GM10248 (cell line): ENCODE results near the gene ARHGAP25.

ENCODE experiments used
- CTCF ChIA-PET: fragments of 300-600 bp; sonication (Branson Sonifier 250); formaldehyde crosslinking; extraction: SDS; loops from one replicate; lab custom pipeline; 2021; ENCODE audit warnings: antibody characterized with exemption; lab: Yijun Ruan, JAX
- POLR2A ChIA-PET: fragments of 350-650 bp; sonication (Branson Sonifier 250); formaldehyde crosslinking; extraction: SDS; loops from one replicate; lab custom pipeline; 2020; ENCODE audit warnings: antibody characterized with exemption; lab: Yijun Ruan, JAX
- DNase-seq: peaks from one replicate; pipeline ENCODE4 v3.0.0; 2012; ENCODE audit errors: extremely low spot score
- CTCF ChIP-seq: IDR thresholded peaks from 2 replicates; pipeline ENCODE4 v1.5.1; 2012; ENCODE audit warnings: mild to moderate bottlenecking, low read depth; ENCODE audit errors: extremely low read depth, missing control alignments, control extremely low read depth

ARHGAP25 gene

DNA sequence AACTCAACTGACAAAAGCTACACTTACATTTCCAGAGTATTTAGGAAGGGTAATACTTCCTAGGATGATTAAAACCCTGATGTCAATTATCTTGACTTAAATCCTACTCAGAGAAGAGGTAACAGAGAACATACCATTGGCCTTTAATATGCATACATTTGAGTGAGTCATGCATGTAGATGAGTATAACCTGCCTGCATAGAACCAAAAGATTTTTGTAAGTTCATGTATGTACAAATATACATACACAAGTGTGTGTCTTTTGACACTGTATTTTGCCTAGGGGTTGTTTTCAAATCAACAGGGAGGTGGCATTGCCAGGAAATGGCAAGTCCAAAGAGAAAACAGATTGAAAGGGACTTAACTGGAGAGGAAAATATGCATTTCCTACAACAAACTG, 130.5 kb downstream of the ARHGAP25 start:
- POLR2A ChIA-PET: no interaction called here
- TF ChIP-seq CTCF: no peak
- DNase-seq: no peak
- CTCF ChIA-PET: no interaction called here

GRCh38 chr2:68870215-68870614, 135.6 kb downstream of the ARHGAP25 start:
- DNase-seq: no peak
- POLR2A ChIA-PET: no interaction called here

GRCh38 chr2:68871159-68871764, 136.7 kb downstream of the ARHGAP25 start, which contains the start of gene BMP10:
BMP10 (minus strand) TSS chr2:68871397; CDS start chr2:68871358, 39 bp downstream.
- DNase-seq: no peak
- TF ChIP-seq CTCF: no peak
- POLR2A ChIA-PET: no interaction called here

More at GRCh38 chr2:68870215-68870614, 135.6 kb downstream of the ARHGAP25 start:
- no peak for TF ChIP-seq CTCF
- CTCF ChIA-PET: interaction anchor here (1.1 to 1.3 kb wide), 2 partner anchors 9 to 37 kb away, joined by 3 to 4 read pairs; no protein-coding TSS in a partner anchor

More at GRCh38 chr2:68871159-68871764, 136.7 kb downstream of the ARHGAP25 start, which contains the start of gene BMP10:
- CTCF ChIA-PET: interaction anchor here (1.5 to 1.7 kb wide), 2 partner anchors 12 to 22 kb away, joined by 3 read pairs; no protein-coding TSS in a partner anchor
